ENCODE data around the gene SMARCAL1.

The SMARCAL1 gene

GRCh38 chr2:216392945-216393840 lies 19.1 kb upstream of the SMARCAL1 start:
- no peak for DNase-seq

- DNase-seq, result peak; percentile 14 to 30
These were observed 17.4 kb upstream of the SMARCAL1 start for GRCh38 chr2:216394881-216395280.

- DNase-seq, result no peak
These were observed 12.7 kb upstream of the SMARCAL1 start for GRCh38 chr2:216399621-216400020.

GRCh38 chr2:216402751-216403150 lies 9.5 kb upstream of the SMARCAL1 start:
- no peak for DNase-seq

- peak; percentile 2 to 10 for DNase-seq
These were observed 8.2 kb upstream of the SMARCAL1 start for GRCh38 chr2:216404010-216404618.

- DNase-seq, result no peak
These were observed 6.7 kb upstream of the SMARCAL1 start for GRCh38 chr2:216405588-216405987.

- DNase-seq, result no peak
These were observed 5.5 kb upstream of the SMARCAL1 start for GRCh38 chr2:216406826-216407225.

- peak; percentile 2 to 4 for DNase-seq
These were observed 3.6 kb upstream of the SMARCAL1 start for GRCh38 chr2:216408426-216409290.

- no peak for DNase-seq
These were observed 1.7 kb upstream of the SMARCAL1 start for GRCh38 chr2:216410550-216410949.

GRCh38 chr2:216413882-216414281 lies 1.6 kb downstream of the SMARCAL1 start:
- no peak for DNase-seq

- no peak for DNase-seq
These were observed 2.6 kb downstream of the SMARCAL1 start for GRCh38 chr2:216414772-216415319.

GRCh38 chr2:216415541-216415940 lies 3.3 kb downstream of the SMARCAL1 start:
- DNase-seq, result no peak

- DNase-seq, result no peak
These were observed 4.5 kb downstream of the SMARCAL1 start for GRCh38 chr2:216416571-216417307.

GRCh38 chr2:216418981-216419380 lies 6.7 kb downstream of the SMARCAL1 start:
- no peak for DNase-seq

GRCh38 chr2:216420367-216421101 lies 8.2 kb downstream of the SMARCAL1 start:
- no peak for DNase-seq

GRCh38 chr2:216423071-216423470 lies 10.8 kb downstream of the SMARCAL1 start:
- no peak for DNase-seq

GRCh38 chr2:216424274-216424673 lies 12.0 kb downstream of the SMARCAL1 start:
- DNase-seq, result no peak

GRCh38 chr2:216425008-216425787 lies 12.9 kb downstream of the SMARCAL1 start:
- no peak for DNase-seq

GRCh38 chr2:216426166-216426777 lies 14.0 kb downstream of the SMARCAL1 start:
- no peak for DNase-seq

- DNase-seq, result no peak
These were observed 14.7 kb downstream of the SMARCAL1 start for GRCh38 chr2:216426938-216427337.

Data from Kasumi-1 (cell line).